ENCODE results near the gene SLC26A6.

Gene SLC26A6

GRCh38 chr3:48664929-48665328, 29.7 kb upstream of the SLC26A6 start:
- DNase-seq (ENCODE audit: low read depth): no peak
- H3K4me3 ChIP-seq (replicated peaks; ENCODE audit: low read depth, low read length): no peak overlapping the region
- TF ChIP-seq, protein P1, sequence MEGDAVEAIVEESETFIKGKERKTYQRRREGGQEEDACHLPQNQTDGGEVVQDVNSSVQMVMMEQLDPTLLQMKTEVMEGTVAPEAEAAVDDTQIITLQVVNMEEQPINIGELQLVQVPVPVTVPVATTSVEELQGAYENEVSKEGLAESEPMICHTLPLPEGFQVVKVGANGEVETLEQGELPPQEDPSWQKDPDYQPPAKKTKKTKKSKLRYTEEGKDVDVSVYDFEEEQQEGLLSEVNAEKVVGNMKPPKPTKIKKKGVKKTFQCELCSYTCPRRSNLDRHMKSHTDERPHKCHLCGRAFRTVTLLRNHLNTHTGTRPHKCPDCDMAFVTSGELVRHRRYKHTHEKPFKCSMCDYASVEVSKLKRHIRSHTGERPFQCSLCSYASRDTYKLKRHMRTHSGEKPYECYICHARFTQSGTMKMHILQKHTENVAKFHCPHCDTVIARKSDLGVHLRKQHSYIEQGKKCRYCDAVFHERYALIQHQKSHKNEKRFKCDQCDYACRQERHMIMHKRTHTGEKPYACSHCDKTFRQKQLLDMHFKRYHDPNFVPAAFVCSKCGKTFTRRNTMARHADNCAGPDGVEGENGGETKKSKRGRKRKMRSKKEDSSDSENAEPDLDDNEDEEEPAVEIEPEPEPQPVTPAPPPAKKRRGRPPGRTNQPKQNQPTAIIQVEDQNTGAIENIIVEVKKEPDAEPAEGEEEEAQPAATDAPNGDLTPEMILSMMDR (IDR thresholded peaks at IDR 0.05; ENCODE audit: low read length, missing control alignments): no peak

GRCh38 chr3:48664313-48664644, 29.0 kb upstream of the SLC26A6 start:
- no peak overlapping the region for H3K4me3 ChIP-seq (replicated peaks; ENCODE audit: low read depth, low read length)
- no peak for DNase-seq (ENCODE audit: low read depth)
- TF ChIP-seq, protein P1 (IDR thresholded peaks at IDR 0.05; ENCODE audit: low read length, missing control alignments): no peak

DNA sequence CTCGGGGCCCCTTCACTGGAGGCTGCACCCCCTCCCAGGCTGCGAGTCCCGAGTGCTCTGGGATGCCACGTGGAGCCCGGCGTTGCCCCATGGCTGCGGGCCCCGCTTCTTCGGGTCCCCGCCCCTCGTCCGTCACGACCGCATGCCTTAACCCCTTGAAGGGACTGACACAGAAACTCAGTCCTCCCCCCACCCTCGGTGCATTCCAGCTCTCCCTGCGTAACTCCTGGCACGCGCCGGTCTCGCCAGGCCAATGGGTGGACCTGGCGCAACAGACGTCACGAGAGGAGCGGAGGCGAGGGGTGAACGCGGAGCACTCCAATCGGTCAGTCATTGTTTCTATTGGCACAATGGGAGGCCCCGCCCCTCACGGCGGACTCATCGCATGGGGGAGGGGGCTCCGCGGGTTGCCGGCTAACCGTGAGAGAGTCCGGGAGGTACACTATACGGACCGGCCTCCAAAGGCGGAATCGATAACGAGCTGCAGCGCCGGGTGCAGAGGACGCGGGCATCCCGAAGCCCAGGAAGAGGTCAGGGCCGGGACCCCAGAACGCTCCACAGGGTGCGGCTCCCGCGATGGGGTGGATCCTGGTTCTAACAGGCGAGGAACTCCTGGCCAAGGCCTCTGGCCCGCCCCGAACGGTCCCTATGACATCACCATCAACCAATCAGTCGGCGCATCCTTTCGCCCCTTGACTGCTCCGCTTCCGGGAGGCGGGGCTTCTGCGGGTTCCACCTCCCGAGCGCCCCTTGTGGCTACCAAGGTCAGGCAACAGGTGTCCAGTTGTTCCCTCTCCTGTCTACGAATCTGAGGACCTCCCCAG, 28.4 kb upstream of the SLC26A6 start:
- peak overlapping the region; percentile 67 for H3K4me3 ChIP-seq (replicated peaks; ENCODE audit: low read depth, low read length)
- peak; percentile 98 for DNase-seq (ENCODE audit: low read depth)
- TF ChIP-seq, protein P1 (IDR thresholded peaks at IDR 0.05; ENCODE audit: low read length, missing control alignments): peak; percentile 82

DNA sequence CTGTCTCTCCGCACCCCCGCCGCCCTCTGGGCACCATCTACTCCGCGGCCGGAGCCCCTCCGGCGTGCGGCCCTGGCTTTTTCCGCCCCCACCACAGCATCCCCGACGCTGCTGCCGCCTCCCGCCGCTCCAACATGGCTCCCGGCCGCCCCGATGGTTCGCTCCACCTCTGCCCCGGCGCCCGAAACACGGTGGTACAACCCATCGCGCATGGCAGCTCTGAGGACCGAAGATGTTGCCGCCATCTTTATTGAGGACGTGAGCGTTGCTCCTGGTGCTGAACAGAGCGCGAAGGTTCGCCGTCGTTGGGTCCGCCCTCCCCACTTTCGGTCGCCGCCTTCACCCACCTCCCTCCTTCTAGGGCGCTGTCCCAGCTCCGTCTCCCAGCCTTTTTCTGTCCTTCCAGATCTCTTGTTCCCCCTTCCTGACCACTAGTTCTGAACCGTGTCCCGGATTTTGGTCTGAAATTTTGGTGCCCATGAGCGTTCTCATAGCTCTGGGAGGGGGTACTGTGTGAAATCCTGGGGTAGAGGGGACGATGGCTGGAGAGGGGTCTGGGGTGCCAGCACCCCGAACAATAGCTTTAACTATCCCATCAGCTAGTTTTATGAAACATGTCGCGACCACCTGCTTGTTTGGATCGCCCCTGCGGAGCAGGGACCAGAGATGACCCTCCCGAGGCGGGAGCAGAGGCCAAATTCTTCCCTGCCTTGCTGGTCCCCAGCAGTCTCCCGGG, 27.7 kb upstream of the SLC26A6 start, which contains the start of gene CELSR3:
Gene CELSR3 (minus strand): TSS at position 134 of the 736 bp plus-strand sequence. CDS start 252 bp downstream, outside the sequence.
- DNase-seq (ENCODE audit: low read depth): peak; percentile 92
- TF ChIP-seq, protein P1 (IDR thresholded peaks at IDR 0.05; ENCODE audit: low read length, missing control alignments): no peak
- H3K4me3 ChIP-seq (replicated peaks; ENCODE audit: low read depth, low read length): peak within 1 kb of the TSS; percentile 67

GRCh38 chr3:48662145-48662752, 27.0 kb upstream of the SLC26A6 start:
- peak overlapping the region; percentile 12 for H3K4me3 ChIP-seq (replicated peaks; ENCODE audit: low read depth, low read length)
- TF ChIP-seq, protein P1 (IDR thresholded peaks at IDR 0.05; ENCODE audit: low read length, missing control alignments): no peak
- DNase-seq (ENCODE audit: low read depth): no peak

- H3K4me3 ChIP-seq (replicated peaks; ENCODE audit: low read depth, low read length): peak overlapping the region; percentile 52
- TF ChIP-seq, protein P1 (IDR thresholded peaks at IDR 0.05; ENCODE audit: low read length, missing control alignments): no peak
- DNase-seq (ENCODE audit: low read depth): peak; percentile 53
Measured at GRCh38 chr3:48661501-48662144, 26.4 kb upstream of the SLC26A6 start.

Measured in fibroblast of pulmonary artery (primary cell).